SK-N-SH (cell line): Measurements from ENCODE around the gene LYRM2. TPM values are rescaled to one million over a fixed set of nuclear protein-coding genes. Genes with fewer than 3 reads are reported as not detected.
A peak's percentile ranks its signal among the peaks of the same experiment; 100 is the strongest.

Source experiments
- CTCF ChIA-PET: fragments of 300-600, 350-600 bp; formaldehyde crosslinking; extraction: SDS; loops from one replicate; lab custom pipeline; 2021; lab: Yijun Ruan, JAX
- POLR2A ChIA-PET: fragments of 350-600 bp; sonication (Branson Sonifier 250); formaldehyde crosslinking; extraction: SDS; loops from one replicate; lab custom pipeline; 2020; ENCODE audit warnings: antibody characterized with exemption, inconsistent platforms; lab: Yijun Ruan, JAX
- DNase-seq: peaks from one replicate; pipeline ENCODE4 v3.0.0; 2012
- H2AFZ ChIP-seq: fragments of 200-600 bp; sonication (generic); 2 replicates; pipeline ENCODE4 v1.8.1; 2016; ENCODE audit warnings: antibody characterized with exemption, mild to moderate bottlenecking, low read depth
- H3F3A ChIP-seq: fragments of 200-600 bp; sonication (generic); replicated peaks from 2 replicates; pipeline ENCODE3; 2016; ENCODE audit warnings: antibody characterized with exemption, mild to moderate bottlenecking; ENCODE audit not compliant: insufficient read depth
- H3K27ac ChIP-seq, 2 experiments: fragments of 200-500 bp in 1 of 2; fragments of 200-600 bp in 1 of 2; sonication (Bioruptor generic) in 1 of 2; sonication (generic), shearing (Covaris generic) in 1 of 2; 2 replicates each; pipeline versions ENCODE4 v1.5.1 to v1.6.1; 2014 to 2016; ENCODE audit warnings: low read depth in 2 of 2, inconsistent platforms in 1 of 2, low read length in 1 of 2, mild to moderate bottlenecking in 1 of 2, mixed read lengths in 1 of 2
- H3K27me3 ChIP-seq: fragments of 200-600 bp; sonication (generic), shearing (Covaris generic); 2 replicates; pipeline ENCODE4 v1.6.1; 2016; ENCODE audit warnings: mixed run types; ENCODE audit not compliant: insufficient read depth
- H3K36me3 ChIP-seq, 2 experiments: fragments of 200-500 bp in 1 of 2; fragments of 200-600 bp in 1 of 2; sonication (Bioruptor generic) in 1 of 2; sonication (generic) in 1 of 2; replicated peaks in 1 of 2; 2 replicates each; pipeline versions ENCODE3 to v1.5.1; 2014 to 2016; ENCODE audit warnings: low read length in 1 of 2, mild to moderate bottlenecking in 1 of 2; ENCODE audit not compliant: insufficient read depth in 2 of 2, control insufficient read depth in 1 of 2
- H3K4me1 ChIP-seq, 2 experiments: fragments of 200-500 bp in 1 of 2; fragments of 200-600 bp in 1 of 2; sonication (Bioruptor generic) in 1 of 2; sonication (generic), shearing (Covaris generic) in 1 of 2; 2 replicates each; pipeline versions ENCODE4 v1.5.1 to v1.6.1; 2014 to 2016; ENCODE audit warnings: low read depth in 1 of 2, low read length in 1 of 2, mixed run types in 1 of 2; ENCODE audit not compliant: insufficient read depth in 2 of 2, control insufficient read depth in 1 of 2
- H3K4me2 ChIP-seq: fragments of 200-600 bp; sonication (generic), shearing (Covaris generic); 2 replicates; pipeline ENCODE4 v1.6.1; 2017; ENCODE audit warnings: mixed run types
- H3K4me3 ChIP-seq, 2 experiments: fragments of 200-500 bp in 1 of 2; fragments of 200-600 bp in 1 of 2; sonication (Bioruptor generic) in 1 of 2; sonication (generic), shearing (Covaris generic) in 1 of 2; 2 replicates each; pipeline versions ENCODE4 v1.5.1 to v1.8.1; 2014 to 2016; ENCODE audit warnings: low read depth in 2 of 2, inconsistent platforms in 1 of 2, low read length in 1 of 2, mild to moderate bottlenecking in 1 of 2, mixed read lengths in 1 of 2, moderate library complexity in 1 of 2
- H3K79me2 ChIP-seq: fragments of 200-600 bp; sonication (generic); 2 replicates; pipeline ENCODE4 v1.8.1; 2017; ENCODE audit warnings: mild to moderate bottlenecking; ENCODE audit not compliant: insufficient read depth
- H3K9ac ChIP-seq: fragments of 200-600 bp; sonication (generic); 2 replicates; pipeline ENCODE4 v1.6.1; 2017; ENCODE audit warnings: mixed run types
- H3K9me2 ChIP-seq: fragments of 200-600 bp; sonication (generic); 2 replicates; pipeline ENCODE4 v1.6.1; 2017; ENCODE audit warnings: mixed run types
- H3K9me3 ChIP-seq: fragments of 200-600 bp; sonication (generic); 2 replicates; pipeline ENCODE4 v1.6.1; 2017; ENCODE audit warnings: mixed run types, mild to moderate bottlenecking, moderate library complexity
- H4K20me1 ChIP-seq: fragments of 200-600 bp; sonication (generic); 2 replicates; pipeline ENCODE4 v1.6.1; 2017; ENCODE audit warnings: mild to moderate bottlenecking, mixed run types; ENCODE audit not compliant: insufficient read depth
- CHD2 ChIP-seq: fragments of 150-350 bp; IDR thresholded peaks from 2 replicates; pipeline ENCODE4 v1.6.1; 2018; ENCODE audit warnings: low read length; ENCODE audit not compliant: partially characterized antibody
- ELF1 ChIP-seq: IDR thresholded peaks from 2 replicates; pipeline ENCODE4 v1.4.0; 2012
- EZH2phosphoT487 ChIP-seq: fragments of 200-600 bp; sonication (generic); IDR thresholded peaks from 2 replicates; pipeline ENCODE4 v1.6.1; 2017; ENCODE audit warnings: low read depth, mixed run types, mild to moderate bottlenecking, antibody characterized with exemption, moderate library complexity, borderline replicate concordance
- FOXM1 ChIP-seq: IDR thresholded peaks from 2 replicates; pipeline ENCODE4 v1.4.0; 2012; ENCODE audit warnings: low read depth, mild to moderate bottlenecking
- GABPA ChIP-seq: IDR thresholded peaks from 2 replicates; pipeline ENCODE4 v1.4.0; 2012; ENCODE audit warnings: low read depth, mild to moderate bottlenecking
- GATA2 ChIP-seq: sonication (generic); formaldehyde crosslinking; IDR thresholded peaks from 2 replicates; pipeline ENCODE4 v1.5.0; 2020; ENCODE audit warnings: mild to moderate bottlenecking, missing genetic modification reagents
- MXI1 ChIP-seq: IDR thresholded peaks from 2 replicates; pipeline ENCODE4 v1.6.1; 2012; ENCODE audit warnings: mild to moderate bottlenecking, low read depth, low read length, improper control_type of control experiment
- NFIC ChIP-seq: IDR thresholded peaks from 2 replicates; pipeline ENCODE4 v1.4.0; 2012; ENCODE audit warnings: borderline replicate concordance
- NRF1 ChIP-seq: IDR thresholded peaks from 2 replicates; pipeline ENCODE4 v1.6.1; 2012; ENCODE audit warnings: low read depth, mild to moderate bottlenecking, low read length
- RAD21 ChIP-seq: IDR thresholded peaks from 2 replicates; pipeline ENCODE4 v1.6.1; 2012; ENCODE audit warnings: mild to moderate bottlenecking, low read length
- RFX5 ChIP-seq: IDR thresholded peaks from 2 replicates; pipeline ENCODE4 v1.6.1; 2012; ENCODE audit warnings: mild to moderate bottlenecking, improper control_type of control experiment, low read length
- SMC3 ChIP-seq: IDR thresholded peaks from 2 replicates; pipeline ENCODE4 v1.6.1; 2012; ENCODE audit warnings: low read depth, low read length, improper control_type of control experiment
- TCF12 ChIP-seq: IDR thresholded peaks from 2 replicates; pipeline ENCODE4 v1.4.0; 2012
- YY1 ChIP-seq: IDR thresholded peaks from 2 replicates; pipeline ENCODE4 v1.4.0; 2012; ENCODE audit warnings: low read depth, mild to moderate bottlenecking
- WGBS: methylation state at CpG from one replicate; pipeline ENCODE4 v1.1.6; 2017; ENCODE audit warnings: low lambda C conversion rate; 5-methylcytosine and 5-hydroxymethylcytosine counted together
- polyA plus RNA-seq, 3 experiments: library from polyadenylated mRNA; depleted of rRNA; stranded (reverse); fragments of >200 nt; gene quantifications; 2 replicates each; pipeline ENCODE4 v1.2.3, GENCODE V29; 2012
- TF ChIP-seq, protein P1 (sequence below): fragments of 150-350 bp; IDR thresholded peaks from 2 replicates; pipeline ENCODE4 v1.6.1; 2016; ENCODE audit warnings: mild to moderate bottlenecking, low read depth, low read length
- TF ChIP-seq, protein P2 (sequence below): IDR thresholded peaks from 2 replicates; pipeline ENCODE4 v1.6.1; 2012; ENCODE audit warnings: mild to moderate bottlenecking, low read depth, low read length, moderate library complexity
- TF ChIP-seq, protein P3 (sequence below): IDR thresholded peaks from 2 replicates; pipeline ENCODE4; 2012

LYRM2 gene
- polyA plus RNA-seq, 1 of the 3 experiments (the other 2 are of a cell fraction) = 14.5 TPM

DNA sequence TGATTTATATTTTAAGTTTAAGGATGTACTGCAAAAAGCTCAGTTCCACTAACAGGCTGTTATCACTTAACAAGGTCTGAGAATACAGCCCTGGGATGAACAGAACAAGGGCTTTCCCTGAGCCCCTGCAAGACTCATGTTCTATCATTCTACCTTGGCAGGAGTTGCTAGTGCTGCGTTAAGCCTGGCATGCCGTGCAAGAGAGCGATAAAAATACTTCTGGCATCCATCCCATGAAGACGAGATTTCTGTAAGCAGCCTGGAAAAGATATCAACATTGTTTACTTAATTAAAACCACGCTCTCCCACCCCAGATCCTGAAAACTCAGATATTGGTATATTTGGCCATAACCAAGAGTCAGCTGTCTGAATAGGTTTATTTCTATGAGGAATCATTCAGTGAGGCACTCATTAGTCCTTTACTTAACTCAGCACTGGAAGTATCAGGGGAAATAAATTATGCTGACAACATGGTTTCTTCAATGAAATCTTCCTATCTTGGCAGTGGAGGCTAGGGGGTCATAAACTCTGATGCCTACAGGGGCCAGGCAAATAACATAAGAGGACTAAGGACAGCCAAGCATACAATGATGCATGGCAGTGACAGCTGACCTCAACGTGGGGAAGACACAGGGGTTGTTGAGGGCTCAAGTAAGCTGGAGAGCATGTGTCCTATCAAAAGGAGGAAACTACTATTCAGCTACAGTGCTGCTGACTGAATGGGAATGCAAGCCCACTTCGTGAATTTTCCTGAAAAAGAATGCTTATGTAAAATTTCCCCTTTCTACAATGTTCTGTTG lies 37.6 kb upstream of the LYRM2 start:
- no peak for TF ChIP-seq FOXM1
- no peak for TF ChIP-seq TCF12
- TF ChIP-seq NRF1 = no peak
- TF ChIP-seq RFX5 = no peak
- TF ChIP-seq RAD21 = no peak
- TF ChIP-seq GATA2 (CRISPR knock-in tag) = no peak
- TF ChIP-seq YY1 = no peak
- no peak; the same call in 1 of the 2 replicates for TF ChIP-seq MXI1
- TF ChIP-seq, protein P1, sequence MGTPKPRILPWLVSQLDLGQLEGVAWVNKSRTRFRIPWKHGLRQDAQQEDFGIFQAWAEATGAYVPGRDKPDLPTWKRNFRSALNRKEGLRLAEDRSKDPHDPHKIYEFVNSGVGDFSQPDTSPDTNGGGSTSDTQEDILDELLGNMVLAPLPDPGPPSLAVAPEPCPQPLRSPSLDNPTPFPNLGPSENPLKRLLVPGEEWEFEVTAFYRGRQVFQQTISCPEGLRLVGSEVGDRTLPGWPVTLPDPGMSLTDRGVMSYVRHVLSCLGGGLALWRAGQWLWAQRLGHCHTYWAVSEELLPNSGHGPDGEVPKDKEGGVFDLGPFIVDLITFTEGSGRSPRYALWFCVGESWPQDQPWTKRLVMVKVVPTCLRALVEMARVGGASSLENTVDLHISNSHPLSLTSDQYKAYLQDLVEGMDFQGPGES = no peak
- H3K27ac ChIP-seq = peak overlapping the region in 1 of 2 experiments; percentile 11; a peak in 1 of 4 replicates
- no peaks in the 10 kb centered on the region for H3K79me2 ChIP-seq
- no peak overlapping the region for H3K4me3 ChIP-seq
- 62% methylated on average over 7 of the region's 7 CpGs for WGBS
- H2AFZ ChIP-seq = no peak overlapping the region
- ChIA-PET CTCF (no interaction called here), POLR2A (no interaction called here)
- H3K4me1 ChIP-seq = peaks cover 0 to 10% of the 10 kb centered on the region in 2 experiments; a peak in 3 of 4 replicates
- H3K9me3 ChIP-seq = no peaks in the 10 kb centered on the region
- DNase-seq = peak; percentile 10
- no peak overlapping the region for H3K4me2 ChIP-seq
- no peaks in the 10 kb centered on the region for H3K9me2 ChIP-seq
- H3K27me3 ChIP-seq = no peaks in the 10 kb centered on the region
- no peaks in the 10 kb centered on the region for H3F3A ChIP-seq
- peaks cover 32 to 79% of the 10 kb centered on the region in 2 experiments for H3K36me3 ChIP-seq
- H4K20me1 ChIP-seq = no peaks in the 10 kb centered on the region
- no peak overlapping the region for H3K9ac ChIP-seq

DNA sequence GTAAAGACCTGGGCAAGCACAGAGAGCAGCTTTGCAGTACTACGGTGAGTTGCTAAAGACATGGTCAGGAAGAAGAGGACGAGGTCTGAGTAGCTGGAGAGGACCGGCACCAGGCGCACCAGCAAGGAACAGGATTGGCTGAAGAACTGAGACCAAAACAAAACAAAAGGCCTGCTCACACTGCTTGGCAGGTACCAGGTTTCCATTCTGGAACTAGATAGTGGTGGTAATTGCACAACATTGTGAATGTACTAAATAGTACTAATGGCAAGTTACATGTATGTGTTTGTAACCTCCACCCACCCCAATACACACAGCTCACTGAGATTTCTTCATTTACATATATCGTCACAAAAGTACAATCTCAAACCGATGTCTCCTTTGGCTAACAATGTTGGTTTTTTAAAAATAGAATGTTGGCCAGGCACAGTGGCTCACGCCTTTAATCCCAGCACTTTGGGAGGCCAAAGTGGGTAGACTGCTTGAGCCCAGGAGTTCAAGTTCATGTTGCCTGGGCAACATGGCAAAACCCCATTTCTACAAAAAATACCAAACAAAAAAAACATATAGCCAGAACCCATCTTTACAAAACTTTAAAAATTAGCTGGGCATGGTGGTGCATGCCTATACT lies 32.5 kb upstream of the LYRM2 start:
- CTCF ChIA-PET = no interaction called here
- Histone ChIP-seq H3K9ac (no peak overlapping the region), H3K27me3 (no peaks in the 10 kb centered on the region), H3F3A (no peaks in the 10 kb centered on the region), H3K4me3 (no peak overlapping the region), H3K4me2 (no peak overlapping the region), H3K79me2 (no peaks in the 10 kb centered on the region), H3K4me1 (peaks cover 6 to 8% of the 10 kb centered on the region in 2 experiments; a peak in 3 of 4 replicates), H3K27ac (no peak overlapping the region), H4K20me1 (no peaks in the 10 kb centered on the region), H3K9me3 (no peaks in the 10 kb centered on the region), H3K9me2 (no peaks in the 10 kb centered on the region), H2AFZ (no peak overlapping the region), H3K36me3 (peaks cover 45 to 66% of the 10 kb centered on the region in 2 experiments)
- WGBS = 98% methylated on average over 7 of the region's 7 CpGs
- no peak for DNase-seq
- POLR2A ChIA-PET = no interaction called here
- TF ChIP-seq MXI1 (no peak), FOXM1 (no peak), GABPA (no peak), NFIC (no peak), GATA2 (CRISPR knock-in tag) (no peak), EZH2phosphoT487 (no peak), ELF1 (no peak), TCF12 (no peak), SMC3 (no peak), CHD2 (no peak), NRF1 (no peak)
- TF ChIP-seq, protein P2, sequence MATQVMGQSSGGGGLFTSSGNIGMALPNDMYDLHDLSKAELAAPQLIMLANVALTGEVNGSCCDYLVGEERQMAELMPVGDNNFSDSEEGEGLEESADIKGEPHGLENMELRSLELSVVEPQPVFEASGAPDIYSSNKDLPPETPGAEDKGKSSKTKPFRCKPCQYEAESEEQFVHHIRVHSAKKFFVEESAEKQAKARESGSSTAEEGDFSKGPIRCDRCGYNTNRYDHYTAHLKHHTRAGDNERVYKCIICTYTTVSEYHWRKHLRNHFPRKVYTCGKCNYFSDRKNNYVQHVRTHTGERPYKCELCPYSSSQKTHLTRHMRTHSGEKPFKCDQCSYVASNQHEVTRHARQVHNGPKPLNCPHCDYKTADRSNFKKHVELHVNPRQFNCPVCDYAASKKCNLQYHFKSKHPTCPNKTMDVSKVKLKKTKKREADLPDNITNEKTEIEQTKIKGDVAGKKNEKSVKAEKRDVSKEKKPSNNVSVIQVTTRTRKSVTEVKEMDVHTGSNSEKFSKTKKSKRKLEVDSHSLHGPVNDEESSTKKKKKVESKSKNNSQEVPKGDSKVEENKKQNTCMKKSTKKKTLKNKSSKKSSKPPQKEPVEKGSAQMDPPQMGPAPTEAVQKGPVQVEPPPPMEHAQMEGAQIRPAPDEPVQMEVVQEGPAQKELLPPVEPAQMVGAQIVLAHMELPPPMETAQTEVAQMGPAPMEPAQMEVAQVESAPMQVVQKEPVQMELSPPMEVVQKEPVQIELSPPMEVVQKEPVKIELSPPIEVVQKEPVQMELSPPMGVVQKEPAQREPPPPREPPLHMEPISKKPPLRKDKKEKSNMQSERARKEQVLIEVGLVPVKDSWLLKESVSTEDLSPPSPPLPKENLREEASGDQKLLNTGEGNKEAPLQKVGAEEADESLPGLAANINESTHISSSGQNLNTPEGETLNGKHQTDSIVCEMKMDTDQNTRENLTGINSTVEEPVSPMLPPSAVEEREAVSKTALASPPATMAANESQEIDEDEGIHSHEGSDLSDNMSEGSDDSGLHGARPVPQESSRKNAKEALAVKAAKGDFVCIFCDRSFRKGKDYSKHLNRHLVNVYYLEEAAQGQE = no peak
- TF ChIP-seq, protein P3, sequence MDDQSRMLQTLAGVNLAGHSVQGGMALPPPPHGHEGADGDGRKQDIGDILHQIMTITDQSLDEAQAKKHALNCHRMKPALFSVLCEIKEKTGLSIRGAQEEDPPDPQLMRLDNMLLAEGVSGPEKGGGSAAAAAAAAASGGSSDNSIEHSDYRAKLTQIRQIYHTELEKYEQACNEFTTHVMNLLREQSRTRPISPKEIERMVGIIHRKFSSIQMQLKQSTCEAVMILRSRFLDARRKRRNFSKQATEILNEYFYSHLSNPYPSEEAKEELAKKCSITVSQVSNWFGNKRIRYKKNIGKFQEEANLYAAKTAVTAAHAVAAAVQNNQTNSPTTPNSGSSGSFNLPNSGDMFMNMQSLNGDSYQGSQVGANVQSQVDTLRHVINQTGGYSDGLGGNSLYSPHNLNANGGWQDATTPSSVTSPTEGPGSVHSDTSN = no peak
